NT2/D1 (cell line): ENCODE results near the gene HAGHL.
"Not testable (repeated sequence)": the region's sequence is repeated elsewhere in the genome, so short reads cannot be mapped to it uniquely, and the experiment has no call there.

Experiments used
- DNase-seq: peaks from one replicate; pipeline ENCODE4 v3.0.0-alpha.2; 2011; ENCODE audit warnings: low read depth, low spot score
- H3K27me3 ChIP-seq: 2 replicates; pipeline ENCODE4 v1.6.0; 2011; ENCODE audit warnings: mild to moderate bottlenecking; ENCODE audit not compliant: insufficient read length, insufficient read depth
- H3K36me3 ChIP-seq: 2 replicates; pipeline ENCODE4 v1.6.1; 2011; ENCODE audit warnings: mild to moderate bottlenecking, low read length, mixed read lengths; ENCODE audit not compliant: insufficient read depth, insufficient read length
- H3K4me1 ChIP-seq: 2 replicates; pipeline ENCODE4 v1.5.1; 2011; ENCODE audit not compliant: insufficient read depth, insufficient read length
- H3K4me3 ChIP-seq: 2 replicates; pipeline ENCODE4 v1.5.1; 2011; ENCODE audit warnings: low read depth; ENCODE audit not compliant: insufficient read length
- H3K9ac ChIP-seq: 2 replicates; pipeline ENCODE4 v1.6.0; 2011; ENCODE audit warnings: low read depth; ENCODE audit not compliant: insufficient read length
- H3K9me3 ChIP-seq: 2 replicates; pipeline ENCODE4 v1.5.1; 2011; ENCODE audit warnings: mild to moderate bottlenecking, low read length; ENCODE audit not compliant: insufficient read depth
- SUZ12 ChIP-seq: IDR thresholded peaks from 2 replicates; pipeline ENCODE4 v1.6.1; 2011; ENCODE audit not compliant: insufficient read length, insufficient read depth; ENCODE audit errors: extremely low read depth
- YY1 ChIP-seq: IDR thresholded peaks from 2 replicates; pipeline ENCODE4 v1.6.1; 2011; ENCODE audit not compliant: insufficient read length, insufficient read depth
- ZNF274 ChIP-seq: IDR thresholded peaks from 2 replicates; pipeline ENCODE4 v1.6.1; 2011; ENCODE audit warnings: mild to moderate bottlenecking, low read depth, low read length

Gene HAGHL

DNA sequence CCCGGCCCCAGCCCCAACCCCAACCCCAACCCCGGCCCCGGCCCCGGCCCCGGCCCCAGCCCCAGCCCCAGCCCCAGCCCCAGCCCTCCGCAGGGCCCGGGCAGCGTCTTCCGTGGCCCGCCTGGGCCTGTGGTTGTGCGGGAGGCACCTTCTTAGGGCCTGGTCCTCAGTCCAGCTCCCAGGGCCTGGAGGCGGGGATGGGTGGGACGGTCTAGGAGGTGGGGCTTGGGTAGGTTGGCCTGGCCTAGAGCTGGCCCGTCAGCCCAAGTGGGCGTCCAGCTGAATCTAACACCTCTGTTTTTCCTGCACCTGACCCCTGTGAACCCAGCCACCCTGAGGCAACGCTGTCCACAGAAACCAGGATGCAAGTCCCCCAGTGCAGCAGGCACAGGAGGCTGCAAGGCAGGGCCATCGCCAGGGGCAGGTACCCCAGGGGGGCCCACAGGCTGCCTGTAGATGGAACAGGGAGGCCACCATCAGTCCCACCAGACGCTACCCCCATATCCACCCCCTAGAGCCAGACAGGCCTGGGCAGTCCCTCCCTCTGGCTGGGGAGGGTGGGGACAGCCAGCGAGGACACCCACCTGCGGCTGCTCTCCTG is 42.4 kb downstream of the HAGHL start:
- H3K4me1 ChIP-seq: peaks cover 17% of the 10 kb centered on the region
- H3K36me3 ChIP-seq: no peaks in the 10 kb centered on the region
- TF ChIP-seq YY1: no peak
- no peaks in the 10 kb centered on the region for H3K27me3 ChIP-seq
- no peak overlapping the region for H3K4me3 ChIP-seq
- no peak overlapping the region for H3K9ac ChIP-seq
- DNase-seq: no peak
- no peaks in the 10 kb centered on the region for H3K9me3 ChIP-seq

DNA sequence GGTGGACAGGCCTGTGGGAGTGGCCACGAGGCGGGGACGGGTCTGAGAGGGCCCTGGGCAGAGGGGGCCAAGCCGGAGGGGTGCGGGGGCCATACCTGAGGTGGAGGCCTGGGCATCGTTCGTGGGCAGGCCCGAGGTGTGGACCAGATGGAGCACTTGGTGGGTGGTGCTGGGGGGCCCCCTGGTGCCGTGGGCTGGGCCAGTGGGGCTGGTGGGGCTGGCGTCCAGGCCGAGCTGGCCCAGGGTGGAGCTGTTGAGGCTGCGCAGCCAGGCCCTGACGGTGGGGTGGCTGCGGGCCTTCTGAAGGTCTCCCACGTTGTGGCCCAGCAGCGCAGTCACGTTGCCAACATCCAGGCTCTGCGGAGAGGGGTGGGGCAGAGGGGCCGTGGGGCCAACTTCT is 43.0 kb downstream of the HAGHL start:
- no peak overlapping the region for H3K9ac ChIP-seq
- no peak overlapping the region for H3K4me3 ChIP-seq
- no peaks in the 10 kb centered on the region for H3K36me3 ChIP-seq
- no peaks in the 10 kb centered on the region for H3K27me3 ChIP-seq
- no peaks in the 10 kb centered on the region for H3K9me3 ChIP-seq
- no peak for DNase-seq
- H3K4me1 ChIP-seq: peaks cover 17% of the 10 kb centered on the region
- TF ChIP-seq SUZ12 (no peak), ZNF274 (no peak), YY1 (no peak)

DNA sequence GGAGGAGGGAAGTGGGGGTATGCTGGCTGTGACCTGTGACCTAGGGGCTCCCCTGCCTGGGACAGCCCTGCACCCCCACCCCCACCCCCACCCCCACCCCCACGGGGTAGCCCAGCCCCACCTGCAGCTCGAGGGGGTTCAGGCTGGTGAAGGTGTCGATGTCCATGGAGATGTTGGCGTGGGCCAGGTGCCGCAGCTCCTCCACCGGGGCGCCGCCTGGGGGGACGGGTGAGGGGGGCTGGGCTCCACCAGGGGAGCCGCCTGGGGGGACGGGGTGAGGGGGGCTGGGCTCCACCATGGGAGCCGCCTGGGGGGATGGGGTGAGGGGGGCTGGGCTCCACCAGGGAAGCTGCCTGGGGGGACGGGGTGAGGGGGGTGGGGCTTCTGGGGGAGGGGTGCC is 43.5 kb downstream of the HAGHL start:
- Histone ChIP-seq H3K36me3 (no peaks in the 10 kb centered on the region), H3K27me3 (no peaks in the 10 kb centered on the region), H3K4me3 (no peak overlapping the region), H3K4me1 (peaks cover 17% of the 10 kb centered on the region), H3K9me3 (no peaks in the 10 kb centered on the region), H3K9ac (no peak overlapping the region)
- TF ChIP-seq SUZ12: no peak
- no peak for TF ChIP-seq YY1
- no peak for TF ChIP-seq ZNF274
- no peak for DNase-seq

DNA sequence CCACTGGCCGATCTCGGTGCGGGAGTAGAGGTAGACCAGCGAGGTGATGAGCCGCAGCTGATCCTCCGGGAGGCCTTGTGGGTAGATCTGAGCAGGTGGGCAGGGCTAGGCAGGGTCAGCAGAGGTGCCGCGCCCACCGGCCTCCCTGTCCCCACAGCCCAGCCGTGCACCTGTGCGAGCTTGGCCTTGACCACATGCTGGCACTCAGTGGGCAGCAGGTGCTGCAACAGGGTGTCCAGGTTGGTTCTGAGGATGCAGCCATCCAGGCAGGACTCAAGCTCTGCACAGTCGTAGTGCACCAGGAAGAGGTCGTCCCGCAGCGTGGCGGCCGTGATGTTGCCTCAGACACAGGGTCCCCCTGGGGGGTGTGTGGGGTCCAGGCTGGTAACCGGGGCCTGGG is 46.1 kb downstream of the HAGHL start:
- Histone ChIP-seq H3K9me3 (no peaks in the 10 kb centered on the region), H3K4me1 (peaks cover 11% of the 10 kb centered on the region), H3K4me3 (no peak overlapping the region), H3K36me3 (no peaks in the 10 kb centered on the region), H3K9ac (peak overlapping the region; percentile 24), H3K27me3 (no peaks in the 10 kb centered on the region)
- no peak for TF ChIP-seq ZNF274
- no peak for TF ChIP-seq SUZ12
- TF ChIP-seq YY1: no peak
- no peak for DNase-seq

DNA sequence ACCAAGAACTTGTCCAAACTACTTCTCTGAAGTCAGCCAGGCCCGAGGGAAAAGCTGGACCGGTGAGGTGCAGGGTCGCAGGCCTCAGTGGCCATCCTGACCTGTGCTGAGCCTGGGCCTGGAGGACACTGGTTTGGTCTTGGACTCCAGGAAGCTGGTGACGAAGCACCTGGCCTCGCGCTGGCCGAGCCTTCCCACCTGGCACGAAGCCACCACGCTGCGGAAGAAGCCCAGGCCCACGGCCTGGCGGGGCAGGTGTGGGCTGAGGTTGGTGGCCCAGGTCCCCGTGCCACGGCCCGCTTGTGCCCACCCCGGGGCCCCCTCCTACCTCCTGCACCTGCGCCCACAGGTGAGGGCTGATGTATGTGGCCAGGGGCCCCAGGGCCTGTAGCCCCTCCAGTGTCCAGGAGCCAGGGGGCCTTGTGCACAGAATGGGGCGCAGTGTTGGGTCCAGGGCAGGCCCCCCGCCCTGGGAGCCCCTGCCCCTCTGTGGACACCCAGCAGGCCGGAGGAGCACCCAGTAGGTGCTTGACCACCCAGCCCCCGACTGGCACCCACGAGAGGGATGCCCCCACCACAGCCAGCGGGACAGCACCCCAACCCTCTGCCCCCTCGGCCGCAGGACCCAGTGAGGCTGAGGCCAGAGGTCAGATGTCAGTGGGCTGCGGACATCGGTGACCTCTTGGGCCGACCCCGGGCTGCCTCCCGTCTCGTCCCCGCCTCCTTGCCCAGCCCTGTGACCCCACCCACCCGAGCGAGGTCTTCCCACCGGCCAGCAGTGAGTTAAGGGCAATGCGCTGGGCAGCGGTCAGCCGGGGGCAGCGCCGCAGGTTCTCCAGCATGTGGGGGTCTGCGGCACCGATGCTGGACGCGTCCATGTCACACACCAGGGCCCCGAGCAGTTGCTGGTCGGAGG is 47.4 kb downstream of the HAGHL start:
- peaks cover 9% of the 10 kb centered on the region for H3K27me3 ChIP-seq
- no peak for DNase-seq
- no peak overlapping the region for H3K4me3 ChIP-seq
- H3K4me1 ChIP-seq: peaks cover 10% of the 10 kb centered on the region
- no peak for TF ChIP-seq ZNF274
- TF ChIP-seq SUZ12: no peak
- no peak for TF ChIP-seq YY1
- H3K36me3 ChIP-seq: no peaks in the 10 kb centered on the region
- H3K9ac ChIP-seq: no peak overlapping the region
- H3K9me3 ChIP-seq: no peaks in the 10 kb centered on the region

DNA sequence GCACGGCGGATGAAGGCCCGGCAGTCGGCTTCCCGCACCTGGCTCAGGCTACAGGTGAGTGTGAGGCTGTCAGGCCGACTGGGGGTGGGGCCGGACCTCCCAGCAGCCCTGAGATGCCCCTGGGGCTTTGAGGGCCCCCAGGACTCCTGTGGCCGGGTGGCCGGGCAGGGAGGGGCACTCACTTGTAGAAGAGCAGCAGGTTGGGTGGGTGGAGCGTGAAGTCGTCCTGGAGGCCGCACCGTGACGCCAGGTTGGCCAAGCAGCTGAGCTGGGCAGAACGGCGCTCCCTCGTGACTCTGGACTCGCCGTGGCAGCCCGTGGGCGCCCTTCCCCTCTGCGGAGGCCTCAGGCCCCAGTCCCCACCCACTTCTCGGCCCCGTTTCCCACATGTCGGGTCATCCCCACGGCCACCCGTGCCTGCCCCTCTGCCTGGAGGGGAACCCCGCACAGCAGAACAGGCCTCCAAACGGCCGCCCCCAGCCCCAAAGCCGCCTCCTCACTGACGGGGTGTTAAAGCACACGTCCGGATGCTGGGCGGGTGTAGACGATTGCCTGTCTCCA is 48.4 kb downstream of the HAGHL start:
- Histone ChIP-seq H3K36me3 (no peaks in the 10 kb centered on the region), H3K9ac (peak overlapping the region; percentile 17), H3K4me1 (peaks cover 9% of the 10 kb centered on the region), H3K27me3 (peaks cover 11% of the 10 kb centered on the region), H3K9me3 (no peaks in the 10 kb centered on the region), H3K4me3 (no peak overlapping the region)
- DNase-seq: no peak
- no peak for TF ChIP-seq SUZ12
- no peak for TF ChIP-seq YY1
- no peak for TF ChIP-seq ZNF274

DNA sequence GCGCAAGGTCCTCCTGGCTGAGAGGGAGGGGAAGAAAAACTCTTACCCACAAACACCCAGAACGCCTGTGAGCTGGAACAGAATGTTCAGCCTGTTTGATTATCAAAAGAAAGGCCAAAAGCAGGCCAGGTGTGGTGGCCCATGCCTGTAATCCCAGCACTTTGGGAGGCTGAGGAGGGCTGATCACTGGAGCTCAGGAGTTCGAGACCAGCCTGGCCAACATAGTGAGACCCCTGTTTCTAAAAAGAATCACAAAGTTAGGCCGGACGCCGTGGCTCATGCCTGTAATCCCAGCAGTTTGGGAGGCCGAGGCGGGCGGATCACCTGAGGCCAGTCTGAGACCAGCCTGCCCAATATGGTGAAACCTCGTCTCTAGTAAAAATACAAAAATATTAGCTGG is 49.4 kb downstream of the HAGHL start:
- not testable (repeated sequence) for H3K4me1 ChIP-seq, H3K9me3 ChIP-seq, H3K36me3 ChIP-seq, DNase-seq, H3K4me3 ChIP-seq
- Histone ChIP-seq H3K27me3 (peaks cover 17% of the 10 kb centered on the region), H3K9ac (peak overlapping the region; percentile 8)
